ENCODE results near the gene CACNB2. TPM values are rescaled to one million over a fixed set of nuclear protein-coding genes. Genes with fewer than 3 reads are reported as not detected.

Gene CACNB2
- total and polyA plus RNA-seq, 2 experiments from 2014 or later = 101 to 172 TPM

DNA sequence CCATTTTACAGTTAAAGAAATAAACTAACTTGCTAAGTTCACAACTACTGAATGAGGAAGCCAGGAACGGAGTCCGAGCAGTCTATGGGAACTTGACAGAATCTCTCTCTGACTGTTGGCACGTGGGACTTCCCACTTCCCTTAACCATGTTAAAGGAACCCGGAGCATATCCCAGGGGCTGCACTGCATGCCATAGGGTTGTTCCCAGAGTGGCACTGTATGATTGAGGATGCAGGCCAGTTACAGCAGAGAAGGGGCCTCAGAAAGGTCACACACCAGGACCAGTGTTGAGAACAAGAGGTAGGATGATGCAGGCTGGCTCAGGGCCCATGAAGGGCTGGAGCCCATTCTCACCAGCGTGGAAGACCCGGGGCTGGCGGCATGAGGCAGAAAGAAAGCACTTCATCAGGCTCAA lies 309.4 kb downstream of the CACNB2 start:
- no peak for DNase-seq (ENCODE audit: low read depth in 1 of 2, low spot score in 1 of 2)
- Histone ChIP-seq H3K36me3 (no peaks in the 10 kb centered on the region), H3K9me3 (ENCODE audit: low read depth) (no peaks in the 10 kb centered on the region), H3K27me3 (no peaks in the 10 kb centered on the region), H3K4me1 (ENCODE audit: low read depth) (peaks cover 33% of the 10 kb centered on the region), H3K27ac (peak overlapping the region; percentile 15), H3K4me3 (no peak overlapping the region)
- TF ChIP-seq CTCF (IDR thresholded peaks at IDR 0.05; ENCODE audit: low read depth, low read length) = no peak

DNA sequence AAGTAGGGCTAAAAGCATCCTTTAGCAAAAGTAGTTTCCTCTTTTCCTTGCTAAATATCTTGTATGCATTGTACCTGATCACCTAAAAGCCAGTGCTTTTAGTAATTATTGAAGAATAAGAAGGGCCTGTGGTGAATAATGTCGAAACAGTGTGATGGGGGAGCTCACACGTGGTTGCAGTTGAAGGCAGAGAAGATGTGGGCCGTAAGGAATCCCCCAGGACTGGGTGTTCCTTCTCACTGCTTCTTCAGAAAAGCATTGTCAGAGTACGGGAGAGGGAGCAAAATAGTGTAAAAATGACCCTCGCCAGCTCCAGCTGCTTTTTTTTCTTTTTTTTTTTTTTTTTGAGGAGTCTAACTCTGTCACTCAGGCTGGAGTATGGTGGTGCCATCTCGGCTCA lies 310.1 kb downstream of the CACNB2 start:
- H3K4me1 ChIP-seq (ENCODE audit: low read depth) = peaks cover 39% of the 10 kb centered on the region
- no peaks in the 10 kb centered on the region for H3K9me3 ChIP-seq (ENCODE audit: low read depth)
- no peaks in the 10 kb centered on the region for H3K27me3 ChIP-seq
- H3K36me3 ChIP-seq = no peaks in the 10 kb centered on the region
- no peak for DNase-seq (ENCODE audit: low read depth in 1 of 2, low spot score in 1 of 2)
- no peak overlapping the region for H3K4me3 ChIP-seq
- TF ChIP-seq CTCF (IDR thresholded peaks at IDR 0.05; ENCODE audit: low read depth, low read length) = no peak
- peak overlapping the region; percentile 15 for H3K27ac ChIP-seq

GRCh38 chr10:18455086-18455884 lies 315.1 kb downstream of the CACNB2 start:
- Histone ChIP-seq H3K4me1 (ENCODE audit: low read depth) (peaks cover 46% of the 10 kb centered on the region), H3K4me3 (no peak overlapping the region), H3K9me3 (ENCODE audit: low read depth) (no peaks in the 10 kb centered on the region), H3K36me3 (no peaks in the 10 kb centered on the region), H3K27me3 (no peaks in the 10 kb centered on the region), H3K27ac (peak overlapping the region; percentile 74)
- peak in 1 of 2 donors; percentile 88 for DNase-seq (ENCODE audit: low read depth in 1 of 2, low spot score in 1 of 2)
- TF ChIP-seq CTCF (IDR thresholded peaks at IDR 0.05; ENCODE audit: low read depth, low read length) = no peak

GRCh38 chr10:18456984-18457383 lies 316.8 kb downstream of the CACNB2 start:
- Histone ChIP-seq H3K27ac (peak overlapping the region; percentile 74), H3K9me3 (ENCODE audit: low read depth) (no peaks in the 10 kb centered on the region), H3K36me3 (no peaks in the 10 kb centered on the region), H3K27me3 (no peaks in the 10 kb centered on the region), H3K4me1 (ENCODE audit: low read depth) (peaks cover 46% of the 10 kb centered on the region), H3K4me3 (no peak overlapping the region)
- no peak for DNase-seq (ENCODE audit: low read depth in 1 of 2, low spot score in 1 of 2)
- no peak for TF ChIP-seq CTCF (IDR thresholded peaks at IDR 0.05; ENCODE audit: low read depth, low read length)

GRCh38 chr10:18460032-18460431 lies 319.8 kb downstream of the CACNB2 start:
- no peak overlapping the region for H3K4me3 ChIP-seq
- H3K27ac ChIP-seq = no peak overlapping the region
- no peaks in the 10 kb centered on the region for H3K9me3 ChIP-seq (ENCODE audit: low read depth)
- H3K36me3 ChIP-seq = no peaks in the 10 kb centered on the region
- TF ChIP-seq CTCF (IDR thresholded peaks at IDR 0.05; ENCODE audit: low read depth, low read length) = no peak
- peaks cover 38% of the 10 kb centered on the region for H3K4me1 ChIP-seq (ENCODE audit: low read depth)
- DNase-seq (ENCODE audit: low read depth in 1 of 2, low spot score in 1 of 2) = no peak
- H3K27me3 ChIP-seq = no peaks in the 10 kb centered on the region

Data from cardiac muscle cell (in vitro differentiated cells and primary cell).